Heart left ventricle (tissue), 16 donors: ENCODE data around the gene ADARB1. TPM values are rescaled to one million over a fixed set of nuclear protein-coding genes. Genes with fewer than 3 reads are reported as not detected.

Experiments
- ATAC-seq, 4 donors: fragments of 200-7000 bp; cut with Tn5 transposase; one replicate each; pipeline ENCODE4 v1.9.1; 2020 to 2022; ENCODE audit warnings: moderate library complexity in 4 of 4, mild to moderate bottlenecking in 3 of 4, moderate number of reproducible peaks in 1 of 4
- DNase-seq, 5 donors: peaks; one replicate each; pipeline ENCODE4 v3.0.0-alpha.2; 2020
- H3K27ac ChIP-seq, 12 donors: fragments of 200-600 bp; sonication (generic) in 4 of 12; one replicate each; pipeline versions ENCODE4 v1.5.0 to v1.8.0; 2016 to 2022; ENCODE audit warnings: mild to moderate bottlenecking in 2 of 12
- H3K27me3 ChIP-seq, 9 donors: fragments of 200-600 bp; sonication (generic) in 2 of 9; one replicate each; pipeline versions ENCODE4 v1.5.1 to v1.8.0; 2016 to 2022; ENCODE audit warnings: mild to moderate bottlenecking in 3 of 9
- H3K36me3 ChIP-seq, 9 donors: fragments of 200-600 bp; sonication (generic) in 2 of 9; one replicate each; pipeline versions ENCODE4 v1.5.0 to v1.8.0; 2018 to 2022; ENCODE audit warnings: mild to moderate bottlenecking in 2 of 9
- H3K4me1 ChIP-seq, 12 donors: fragments of 200-600 bp; sonication (generic) in 4 of 12; one replicate each; pipeline versions ENCODE4 v1.5.0 to v1.8.0; 2016 to 2022; ENCODE audit warnings: mild to moderate bottlenecking in 3 of 12
- H3K4me3 ChIP-seq, 12 donors: fragments of 200-600 bp; sonication (generic) in 4 of 12; one replicate each; pipeline versions ENCODE4 v1.5.0 to v1.8.0; 2017 to 2022; ENCODE audit warnings: mild to moderate bottlenecking in 9 of 12, moderate library complexity in 4 of 12
- H3K9me3 ChIP-seq, 12 donors: fragments of 200-600 bp; sonication (generic) in 4 of 12; one replicate each; pipeline versions ENCODE4 v1.5.0 to v1.8.0; 2016 to 2022; ENCODE audit warnings: mild to moderate bottlenecking in 1 of 12
- CTCF ChIP-seq, 12 donors: fragments of 200-600 bp; sonication (generic) in 4 of 12; IDR thresholded peaks; one replicate each; pipeline versions ENCODE4 v1.5.0 to v1.8.0; 2018 to 2022; ENCODE audit warnings: antibody characterized with exemption in 12 of 12, mild to moderate bottlenecking in 5 of 12
- POLR2A ChIP-seq, 2 donors: fragments of 450-650 bp; IDR thresholded peaks; one replicate each; pipeline ENCODE4 v1.6.1; 2017; ENCODE audit warnings: antibody characterized with exemption in 2 of 2, mild to moderate bottlenecking in 2 of 2, moderate library complexity in 2 of 2
- WGBS, 4 donors: extraction: QIAGEN DNeasy Blood & Tissue Kit in 2 of 4; methylation state at CpG; one replicate each; pipeline versions ENCODE4 v1.1.5 to v1.1.7; 2013 to 2018; 5-methylcytosine and 5-hydroxymethylcytosine counted together
- intact Hi-C, 10 donors: fragments of 100-400 bp; cut with DNase I; formaldehyde crosslinking; loops; one replicate each; pipeline versions ENCODE4 v1.11.1 to v1.14.2; 2022
- polyA plus RNA-seq, 2 donors: library from polyadenylated mRNA; stranded (reverse); fragments of 200-250 nt; gene quantifications; one replicate each; pipeline ENCODE4 v1.2.3, GENCODE V29; 2013
- total RNA-seq, 9 donors: library from RNA; depleted of rRNA in 2 of 9; stranded (reverse); fragments of >200 nt in 2 of 9; fragmentation: NEBNext Ultra II Directional in 3 of 9; extraction: Animal tissue kit (Norgen Biotek cat#: 25700) in 3 of 9; gene quantifications; one replicate each; pipeline versions ENCODE4 v1.1.0 to v1.2.4, GENCODE V29; 2016 to 2023
- donor health status: ischemic (EF 13 %, LVEDD 7.1; RV severe dilation, severe dysfunction).
- donor health status: healthy with polysubstance abuse.
- donor health status: DM: no; HTN: yes; CAD: no.
- donor health status: DM: no; HTN: no; CAD: no.
- donor health status: ischemic (EF 25% LVEDD 6.9; RV normal size, moderate dysfunction).
- donor health status: ischemic (EF 25% LVEDD 5.7; RV mildly dilated, moderate dysfunction).
- donor health status: healthy.
- donor health status: DM: yes; HTN: yes; CAD: no.
- donor health status: ischemic (EF 35%, LVEDD 5.7; RV mildly dilated, moderate dysfunction).
- donor health status: nonischemic (EF 11% LVEDD 7.7; RV severe dilation, severe dysfunction).
- donor health status: DM: yes; HTN: yes; CAD: no.
- donor health status: PGD.
- donor health status: ischemic (EF 29% LVEDD 5.4; RV normal size, mild dysfunction).
- donor health status: nonischemic (EF 23%, LVEDD 6.1; RV moderate dilation, normal function).

Gene ADARB1
- total and polyA plus RNA-seq, 11 donors: 6.9 to 16.3 (median 12.0) TPM

- Histone ChIP-seq H3K4me1 (peaks cover 0 to 16% (median 5%) of the 10 kb centered on the region in 12 donors), H3K4me3 (no peak overlapping the region), H3K36me3 (peaks cover 0 to 16% (median 4%) of the 10 kb centered on the region in 9 donors), H3K27me3 (peaks cover 0 to 32% (median 9%) of the 10 kb centered on the region in 9 donors), H3K27ac (no peak overlapping the region), H3K9me3 (no peaks in the 10 kb centered on the region)
- intact Hi-C loops: loop anchor here in 2 of 10 donors (10.0 kb wide), 1 partner anchor 114 kb away; no protein-coding TSS in a partner anchor
- TF ChIP-seq CTCF (IDR thresholded peaks at IDR 0.05) (no peak), POLR2A (IDR thresholded peaks at IDR 0.05) (no peak)
- WGBS, 4 donors: 85 to 90% (median 87%) methylated on average over 19 of the region's 19 CpGs
- DNase-seq (no peak), ATAC-seq (no peak)
Observed at GRCh38 chr21:45258466-45258865, 184.1 kb downstream of the ADARB1 start.

- ATAC-seq: no peak
Observed at GRCh38 chr21:45259206-45259840, 184.9 kb downstream of the ADARB1 start.

GRCh38 chr21:45260191-45260825, 185.9 kb downstream of the ADARB1 start:
- Histone ChIP-seq H3K4me1 (peaks cover 0 to 15% (median 5%) of the 10 kb centered on the region in 12 donors), H3K36me3 (peaks cover 0 to 35% (median 22%) of the 10 kb centered on the region in 9 donors), H3K9me3 (no peaks in the 10 kb centered on the region), H3K27ac (no peak overlapping the region), H3K27me3 (peaks cover 0 to 20% (median 9%) of the 10 kb centered on the region in 9 donors), H3K4me3 (no peak overlapping the region)
- ATAC-seq (no peak), DNase-seq (no peak)
- intact Hi-C loops: no loop called here
- WGBS, 4 donors: 72 to 87% (median 83%) methylated on average over 4 to 5 of the region's 5 CpGs
- TF ChIP-seq CTCF (IDR thresholded peaks at IDR 0.05) (no peak), POLR2A (IDR thresholded peaks at IDR 0.05) (no peak)

More at GRCh38 chr21:45259206-45259840, 184.9 kb downstream of the ADARB1 start:
- intact Hi-C loops: loop anchor here in 2 of 10 donors (10.0 kb wide), 1 partner anchor 115 kb away; no protein-coding TSS in a partner anchor
- peaks cover 0 to 15% (median 5%) of the 10 kb centered on the region in 12 donors for H3K4me1 ChIP-seq
- H3K36me3 ChIP-seq: peaks cover 0 to 25% (median 12%) of the 10 kb centered on the region in 9 donors
- no peaks in the 10 kb centered on the region for H3K9me3 ChIP-seq
- H3K27ac ChIP-seq: no peak overlapping the region
- no peak for DNase-seq
- H3K4me3 ChIP-seq: no peak overlapping the region
- H3K27me3 ChIP-seq: peaks cover 0 to 30% (median 9%) of the 10 kb centered on the region in 9 donors
- WGBS, 4 donors: 54 to 70% (median 56%) methylated on average over 17 of the region's 17 CpGs
- TF ChIP-seq CTCF (IDR thresholded peaks at IDR 0.05) (no peak), POLR2A (IDR thresholded peaks at IDR 0.05) (no peak)

GRCh38 chr21:45261093-45261492, 186.7 kb downstream of the ADARB1 start:
- H3K9me3 ChIP-seq: no peaks in the 10 kb centered on the region
- intact Hi-C loops: no loop called here
- WGBS, 4 donors: 85 to 92% (median 89%) methylated on average over 10 of the region's 10 CpGs
- no peak for ATAC-seq
- H3K27ac ChIP-seq: no peak overlapping the region
- peaks cover 0 to 43% (median 30%) of the 10 kb centered on the region in 9 donors for H3K36me3 ChIP-seq
- H3K4me3 ChIP-seq: no peak overlapping the region
- peaks cover 0 to 15% (median 5%) of the 10 kb centered on the region in 12 donors for H3K4me1 ChIP-seq
- DNase-seq: peak in 1 of 5 donors; percentile 6
- H3K27me3 ChIP-seq: peaks cover 0 to 18% (median 6%) of the 10 kb centered on the region in 9 donors
- TF ChIP-seq CTCF (IDR thresholded peaks at IDR 0.05): no peak
